ENCODE measurements around the gene STK39.

STK39 gene

GRCh38 chr2:168241746-168242145 lies 5.6 kb downstream of the STK39 start:
- DNase-seq (ENCODE audit: low read depth) = no peak

GRCh38 chr2:168241208-168241607 lies 6.2 kb downstream of the STK39 start:
- DNase-seq (ENCODE audit: low read depth) = no peak

- no peak for DNase-seq (ENCODE audit: low read depth)
These were observed 8.1 kb downstream of the STK39 start for GRCh38 chr2:168239281-168239680.

GRCh38 chr2:168237741-168238140 lies 9.7 kb downstream of the STK39 start:
- DNase-seq (ENCODE audit: low read depth) = no peak

GRCh38 chr2:168234407-168235085 lies 12.8 kb downstream of the STK39 start:
- no peak for DNase-seq (ENCODE audit: low read depth)

- DNase-seq (ENCODE audit: low read depth) = no peak
These were observed 13.5 kb downstream of the STK39 start for GRCh38 chr2:168233726-168234406.

- DNase-seq (ENCODE audit: low read depth) = no peak
These were observed 14.2 kb downstream of the STK39 start for GRCh38 chr2:168233166-168233565.

- no peak for DNase-seq (ENCODE audit: low read depth)
These were observed 15.7 kb downstream of the STK39 start for GRCh38 chr2:168231609-168232241.

GRCh38 chr2:168230389-168230788 lies 17.0 kb downstream of the STK39 start:
- no peak for DNase-seq (ENCODE audit: low read depth)

- no peak for DNase-seq (ENCODE audit: low read depth)
These were observed 23.0 kb downstream of the STK39 start for GRCh38 chr2:168224346-168224745.

- DNase-seq (ENCODE audit: low read depth) = no peak
These were observed 25.3 kb downstream of the STK39 start for GRCh38 chr2:168222088-168222487.

- no peak for DNase-seq (ENCODE audit: low read depth)
These were observed 26.2 kb downstream of the STK39 start for GRCh38 chr2:168220965-168221819.

- no peak for DNase-seq (ENCODE audit: low read depth)
These were observed 29.5 kb downstream of the STK39 start for GRCh38 chr2:168217920-168218319.

- no peak for DNase-seq (ENCODE audit: low read depth)
These were observed 30.9 kb downstream of the STK39 start for GRCh38 chr2:168216351-168217005.

- DNase-seq (ENCODE audit: low read depth) = no peak
These were observed 31.6 kb downstream of the STK39 start for GRCh38 chr2:168215813-168216212.

GRCh38 chr2:168212866-168213265 lies 34.5 kb downstream of the STK39 start:
- DNase-seq (ENCODE audit: low read depth) = no peak

- DNase-seq (ENCODE audit: low read depth) = no peak
These were observed 35.2 kb downstream of the STK39 start for GRCh38 chr2:168212167-168212566.

GRCh38 chr2:168211664-168212163 lies 35.7 kb downstream of the STK39 start:
- DNase-seq (ENCODE audit: low read depth) = no peak

GRCh38 chr2:168210895-168211570 lies 36.4 kb downstream of the STK39 start:
- DNase-seq (ENCODE audit: low read depth) = no peak

GRCh38 chr2:168210216-168210894 lies 37.0 kb downstream of the STK39 start:
- DNase-seq (ENCODE audit: low read depth) = no peak
